Left renal pelvis (tissue), 4 donors: ENCODE data around the gene FCHSD2. TPM values are rescaled to one million over a fixed set of nuclear protein-coding genes. Genes with fewer than 3 reads are reported as not detected.
A peak's percentile ranks its signal among the peaks of the same experiment; 100 is the strongest.
"Not testable (repeated sequence)": the region's sequence is repeated elsewhere in the genome, so short reads cannot be mapped to it uniquely, and the experiment has no call there.

ENCODE experiments used
- DNase-seq, 4 donors: peaks; one replicate each; pipeline ENCODE4 v3.0.0-alpha.2; 2013; ENCODE audit warnings: low read depth in 4 of 4, low spot score in 3 of 4
- polyA plus RNA-seq, 4 donors: library from polyadenylated mRNA; unstranded; fragments of 120-200 nt; gene quantifications; one replicate each; pipeline ENCODE4 v1.2.1, GENCODE V29; 2013; ENCODE audit not compliant: insufficient read length in 4 of 4

Gene FCHSD2
- polyA plus RNA-seq, 4 donors, result 38.9 to 53.8 (median 45.7) TPM

GRCh38 chr11:73152861-73153483, 10.9 kb upstream of the FCHSD2 start:
- peak in 1 of 4 donors; percentile 27 for DNase-seq

GRCh38 chr11:73152086-73152853, 10.2 kb upstream of the FCHSD2 start:
- no peak for DNase-seq

- no peak for DNase-seq
Observed at GRCh38 chr11:73151416-73151815, 9.3 kb upstream of the FCHSD2 start.

GRCh38 chr11:73149105-73149504, 7.0 kb upstream of the FCHSD2 start:
- no peak for DNase-seq

GRCh38 chr11:73147771-73148681, 5.9 kb upstream of the FCHSD2 start:
- DNase-seq, result no peak

- DNase-seq, result no peak
Observed at GRCh38 chr11:73145986-73146575, 4.0 kb upstream of the FCHSD2 start.

GRCh38 chr11:73143126-73143838, 1.2 kb upstream of the FCHSD2 start:
- DNase-seq, result peak in 3 of 4 donors; percentile 35 to 61 (median 60)

GRCh38 chr11:73141309-73142127, 600 bp downstream of the FCHSD2 start:
- DNase-seq, result peak in 2 of 4 donors; percentile 44 to 46

- peak in 1 of 4 donors; percentile 7 for DNase-seq
Observed at GRCh38 chr11:73141031-73141308, 1.1 kb downstream of the FCHSD2 start.

- no peak for DNase-seq
Observed at GRCh38 chr11:73140213-73141030, 1.7 kb downstream of the FCHSD2 start.

GRCh38 chr11:73139476-73140198, 2.5 kb downstream of the FCHSD2 start:
- DNase-seq, result no peak

- DNase-seq, result no peak
Observed at GRCh38 chr11:73137944-73138274, 4.2 kb downstream of the FCHSD2 start.

GRCh38 chr11:73137262-73137943, 4.7 kb downstream of the FCHSD2 start:
- DNase-seq, result no peak

- not testable (repeated sequence) for DNase-seq
Observed at GRCh38 chr11:73136722-73137121, 5.4 kb downstream of the FCHSD2 start.

GRCh38 chr11:73135346-73136284, 6.5 kb downstream of the FCHSD2 start:
- no peak for DNase-seq

- not testable (repeated sequence) for DNase-seq
Observed at GRCh38 chr11:73132349-73132748, 9.8 kb downstream of the FCHSD2 start.
